RWPE2 (cell line): ENCODE results near the gene PCDHB4.
"Not testable (repeated sequence)": the region's sequence is repeated elsewhere in the genome, so short reads cannot be mapped to it uniquely, and the experiment has no call there.

Source experiments
- ATAC-seq: fragments of 200-7000 bp; cut with Tn5 transposase; 3 replicates; pipeline ENCODE4 v1.9.1; 2021; ENCODE audit warnings: low read depth
- DNase-seq: peaks from one replicate; pipeline ENCODE4 v3.0.0-alpha.2; 2020; ENCODE audit warnings: low spot score
- H3K27ac ChIP-seq: fragments of 450-650 bp; 2 replicates; pipeline ENCODE4 v1.5.1; 2017; ENCODE audit warnings: mild to moderate bottlenecking; ENCODE audit not compliant: poor library complexity, severe bottlenecking
- H3K27me3 ChIP-seq: fragments of 250-450 bp; sonication (Bioruptor Pico); 2 replicates; pipeline ENCODE4 v1.5.1; 2021; ENCODE audit warnings: mild to moderate bottlenecking, moderate library complexity; ENCODE audit not compliant: insufficient read depth, poor library complexity, severe bottlenecking
- H3K36me3 ChIP-seq: fragments of 250-450 bp; sonication (Bioruptor Pico); 2 replicates; pipeline ENCODE4 v1.5.1; 2020; ENCODE audit warnings: low read depth, mild to moderate bottlenecking, moderate library complexity
- H3K4me1 ChIP-seq: fragments of 250-450 bp; sonication (Bioruptor Pico); 2 replicates; pipeline ENCODE4 v1.5.1; 2021; ENCODE audit warnings: mild to moderate bottlenecking, moderate library complexity; ENCODE audit not compliant: insufficient read depth, poor library complexity, severe bottlenecking
- H3K4me3 ChIP-seq: fragments of 250-450 bp; sonication (Bioruptor Pico); 2 replicates; pipeline ENCODE4 v1.5.1; 2021; ENCODE audit warnings: mild to moderate bottlenecking, moderate library complexity; ENCODE audit not compliant: severe bottlenecking
- H3K9me3 ChIP-seq: fragments of 250-450 bp; sonication (Bioruptor Pico); 2 replicates; pipeline ENCODE4 v1.5.1; 2021; ENCODE audit warnings: mild to moderate bottlenecking, moderate library complexity; ENCODE audit not compliant: severe bottlenecking
- TF ChIP-seq, protein P1 (sequence below): fragments of 450-650 bp; IDR thresholded peaks from one replicate; pipeline ENCODE4 v1.5.1; 2017; ENCODE audit warnings: mild to moderate bottlenecking, moderate library complexity; ENCODE audit not compliant: poor library complexity, severe bottlenecking

The PCDHB4 gene

GRCh38 chr5:141105350-141105749 is 16.3 kb upstream of the PCDHB4 start:
- no peaks in the 10 kb centered on the region for H3K36me3 ChIP-seq
- TF ChIP-seq, protein P1, sequence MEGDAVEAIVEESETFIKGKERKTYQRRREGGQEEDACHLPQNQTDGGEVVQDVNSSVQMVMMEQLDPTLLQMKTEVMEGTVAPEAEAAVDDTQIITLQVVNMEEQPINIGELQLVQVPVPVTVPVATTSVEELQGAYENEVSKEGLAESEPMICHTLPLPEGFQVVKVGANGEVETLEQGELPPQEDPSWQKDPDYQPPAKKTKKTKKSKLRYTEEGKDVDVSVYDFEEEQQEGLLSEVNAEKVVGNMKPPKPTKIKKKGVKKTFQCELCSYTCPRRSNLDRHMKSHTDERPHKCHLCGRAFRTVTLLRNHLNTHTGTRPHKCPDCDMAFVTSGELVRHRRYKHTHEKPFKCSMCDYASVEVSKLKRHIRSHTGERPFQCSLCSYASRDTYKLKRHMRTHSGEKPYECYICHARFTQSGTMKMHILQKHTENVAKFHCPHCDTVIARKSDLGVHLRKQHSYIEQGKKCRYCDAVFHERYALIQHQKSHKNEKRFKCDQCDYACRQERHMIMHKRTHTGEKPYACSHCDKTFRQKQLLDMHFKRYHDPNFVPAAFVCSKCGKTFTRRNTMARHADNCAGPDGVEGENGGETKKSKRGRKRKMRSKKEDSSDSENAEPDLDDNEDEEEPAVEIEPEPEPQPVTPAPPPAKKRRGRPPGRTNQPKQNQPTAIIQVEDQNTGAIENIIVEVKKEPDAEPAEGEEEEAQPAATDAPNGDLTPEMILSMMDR = no peak
- H3K4me1 ChIP-seq = no peaks in the 10 kb centered on the region
- no peak overlapping the region for H3K27ac ChIP-seq
- H3K27me3 ChIP-seq = peaks cover 29% of the 10 kb centered on the region
- no peak overlapping the region for H3K4me3 ChIP-seq
- ATAC-seq = no peak
- DNase-seq = no peak
- peaks cover 3% of the 10 kb centered on the region for H3K9me3 ChIP-seq

DNA sequence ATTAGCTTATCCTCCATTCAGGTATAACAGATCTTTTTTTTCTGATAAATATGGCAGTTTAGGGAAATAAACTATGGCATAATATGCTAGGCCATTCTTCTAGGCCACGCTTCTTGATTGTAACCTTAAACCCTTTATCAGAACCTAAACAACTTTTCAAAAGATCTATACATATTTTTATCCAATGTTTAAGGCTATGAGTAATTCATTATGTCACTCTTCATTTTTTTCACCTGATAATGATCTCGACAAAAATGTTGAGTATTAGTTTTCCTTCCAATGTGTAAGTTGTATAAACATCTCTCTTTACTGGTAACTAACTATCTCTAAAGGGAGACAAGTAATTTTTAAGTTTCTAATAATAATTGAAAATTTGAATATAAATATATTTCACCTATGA is 2.4 kb upstream of the PCDHB4 start:
- ATAC-seq = no peak
- TF ChIP-seq, protein P1 = no peak

GRCh38 chr5:141121985-141122384 is 367 bp downstream of the PCDHB4 start:
- Histone ChIP-seq H3K4me1 (no peaks in the 10 kb centered on the region), H3K4me3 (no peak overlapping the region), H3K9me3 (no peaks in the 10 kb centered on the region), H3K27ac (no peak overlapping the region), H3K36me3 (no peaks in the 10 kb centered on the region), H3K27me3 (peaks cover 65% of the 10 kb centered on the region)
- DNase-seq (no peak), ATAC-seq (no peak)
- TF ChIP-seq, protein P1 = no peak

More for the DNA sequence above, 2.4 kb upstream of the PCDHB4 start:
- Histone ChIP-seq H3K9me3 (no peaks in the 10 kb centered on the region), H3K4me1 (no peaks in the 10 kb centered on the region), H3K36me3 (no peaks in the 10 kb centered on the region), H3K27me3 (peaks cover 40% of the 10 kb centered on the region), H3K27ac (no peak overlapping the region), H3K4me3 (no peak overlapping the region)
- no peak for DNase-seq

DNA sequence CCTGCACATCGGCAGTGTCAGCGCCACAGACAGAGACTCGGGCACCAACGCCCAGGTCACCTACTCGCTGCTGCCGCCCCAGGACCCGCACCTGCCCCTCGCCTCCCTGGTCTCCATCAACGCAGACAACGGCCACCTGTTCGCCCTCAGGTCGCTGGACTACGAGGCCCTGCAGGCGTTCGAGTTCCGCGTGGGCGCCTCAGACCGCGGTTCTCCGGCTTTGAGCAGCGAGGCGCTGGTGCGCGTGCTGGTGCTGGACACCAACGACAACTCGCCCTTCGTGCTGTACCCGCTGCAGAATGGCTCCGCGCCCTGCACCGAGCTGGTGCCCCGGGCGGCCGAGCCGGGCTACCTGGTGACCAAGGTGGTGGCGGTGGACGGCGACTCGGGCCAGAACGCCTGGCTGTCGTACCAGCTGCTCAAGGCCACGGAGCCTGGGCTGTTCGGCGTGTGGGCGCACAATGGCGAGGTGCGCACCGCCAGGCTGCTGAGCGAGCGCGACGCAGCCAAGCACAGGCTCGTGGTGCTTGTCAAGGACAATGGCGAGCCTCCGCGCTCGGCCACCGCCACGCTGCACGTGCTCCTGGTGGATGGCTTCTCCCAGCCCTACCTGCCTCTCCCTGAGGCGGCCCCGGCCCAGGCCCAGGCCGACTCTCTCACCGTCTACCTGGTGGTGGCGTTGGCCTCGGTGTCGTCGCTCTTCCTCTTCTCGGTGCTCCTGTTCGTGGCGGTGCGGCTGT is 1.9 kb downstream of the PCDHB4 start:
- not testable (repeated sequence) for ATAC-seq, H3K4me3 ChIP-seq, DNase-seq, H3K36me3 ChIP-seq, H3K4me1 ChIP-seq, H3K9me3 ChIP-seq, H3K27ac ChIP-seq
- peaks cover 71% of the 10 kb centered on the region for H3K27me3 ChIP-seq

DNA sequence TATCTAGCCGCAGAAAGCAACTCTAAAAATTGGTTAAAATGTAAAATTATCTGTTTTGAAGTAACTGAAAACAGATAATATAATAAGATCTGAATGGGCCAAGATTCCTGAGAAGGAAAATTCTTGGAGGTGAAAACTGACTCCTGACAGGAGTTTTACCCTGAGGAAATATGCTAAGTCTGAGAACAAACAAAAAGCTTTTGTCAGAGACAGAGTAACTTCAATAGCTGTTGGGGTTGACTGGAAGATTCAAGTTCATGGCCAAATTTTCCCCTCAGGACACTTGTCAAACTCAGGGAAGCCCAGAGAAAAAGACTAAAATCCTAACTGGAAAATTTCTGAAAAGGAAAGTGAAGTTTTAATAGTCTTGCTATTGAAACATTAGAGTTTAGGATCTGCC is 5.7 kb downstream of the PCDHB4 start:
- H3K27me3 ChIP-seq = peaks cover 64% of the 10 kb centered on the region
- no peak overlapping the region for H3K4me3 ChIP-seq
- H3K4me1 ChIP-seq = no peaks in the 10 kb centered on the region
- no peak overlapping the region for H3K27ac ChIP-seq
- ATAC-seq = no peak
- no peak for DNase-seq
- H3K36me3 ChIP-seq = no peaks in the 10 kb centered on the region
- H3K9me3 ChIP-seq = peaks cover 2% of the 10 kb centered on the region
- TF ChIP-seq, protein P1 = no peak
